GM18873 (cell line): ENCODE results near the gene LRPAP1.
"Not testable (repeated sequence)": the region's sequence is repeated elsewhere in the genome, so short reads cannot be mapped to it uniquely, and the experiment has no call there.

Experiments
- ATAC-seq: cut with Tn5 transposase; IDR thresholded peaks from one replicate; pipeline ENCODE4 v1.9.1; 2021; ENCODE audit warnings: mild to moderate bottlenecking, moderate library complexity, moderate number of reproducible peaks; ENCODE audit not compliant: unreplicated experiment, low FRiP score

Gene LRPAP1

DNA sequence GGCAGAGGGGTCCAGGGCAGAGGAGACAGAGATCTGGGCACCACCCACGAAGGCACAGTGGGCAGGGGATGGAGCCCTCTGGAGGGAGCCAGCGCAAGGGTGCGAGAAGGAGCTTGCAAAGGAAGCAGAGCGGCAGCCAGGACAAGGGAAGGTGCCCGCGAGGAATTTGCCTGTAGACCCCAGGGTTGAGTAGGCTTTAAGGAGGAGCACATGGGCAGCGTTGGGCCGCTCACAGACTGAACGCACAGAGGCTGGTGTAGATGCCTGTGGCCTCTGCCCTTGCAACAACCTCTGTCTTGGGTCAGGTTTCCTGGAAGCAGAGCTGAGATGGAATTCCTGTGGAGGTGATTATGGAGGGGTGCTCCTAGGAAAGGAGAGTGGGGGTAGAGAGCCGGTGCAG lies 3.6 kb upstream of the LRPAP1 start:
- ATAC-seq: not testable (repeated sequence)

GRCh38 chr4:3533423-3533820 lies 1.2 kb upstream of the LRPAP1 start:
- ATAC-seq: no peak

DNA sequence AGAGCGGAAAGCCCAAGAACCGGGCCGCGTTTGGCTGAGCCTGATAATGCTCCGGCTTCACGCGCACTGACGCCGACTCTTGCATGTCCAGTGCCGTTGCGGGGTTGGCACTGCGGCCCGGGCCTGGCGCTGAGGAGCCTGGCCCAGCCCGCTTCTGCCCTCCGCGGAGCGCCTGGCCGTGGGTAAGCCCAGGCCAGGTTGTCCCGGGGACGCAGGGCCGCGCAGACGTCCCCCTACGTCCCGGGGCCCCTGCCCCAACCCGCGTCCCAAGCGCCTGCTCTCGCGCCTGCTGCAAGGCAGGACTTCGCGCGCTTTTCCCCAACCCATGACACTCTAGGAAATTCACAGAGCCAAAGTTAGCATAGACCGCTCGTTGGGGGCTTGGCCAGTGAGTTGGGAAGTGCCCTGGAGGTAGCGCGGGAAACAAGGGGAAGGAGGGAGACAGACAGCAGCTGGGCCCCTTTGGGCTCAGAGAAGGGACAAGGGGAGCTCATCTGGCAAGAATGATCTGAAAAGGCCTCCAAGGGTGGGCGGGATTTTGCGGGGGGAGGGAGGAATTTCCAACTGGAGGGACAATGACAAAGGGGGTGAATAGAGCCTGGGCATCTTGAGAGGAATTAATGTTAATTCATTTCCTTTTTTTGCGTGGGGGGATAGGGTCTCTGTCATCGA lies 665 bp upstream of the LRPAP1 start:
- peak; percentile 25 for ATAC-seq

DNA sequence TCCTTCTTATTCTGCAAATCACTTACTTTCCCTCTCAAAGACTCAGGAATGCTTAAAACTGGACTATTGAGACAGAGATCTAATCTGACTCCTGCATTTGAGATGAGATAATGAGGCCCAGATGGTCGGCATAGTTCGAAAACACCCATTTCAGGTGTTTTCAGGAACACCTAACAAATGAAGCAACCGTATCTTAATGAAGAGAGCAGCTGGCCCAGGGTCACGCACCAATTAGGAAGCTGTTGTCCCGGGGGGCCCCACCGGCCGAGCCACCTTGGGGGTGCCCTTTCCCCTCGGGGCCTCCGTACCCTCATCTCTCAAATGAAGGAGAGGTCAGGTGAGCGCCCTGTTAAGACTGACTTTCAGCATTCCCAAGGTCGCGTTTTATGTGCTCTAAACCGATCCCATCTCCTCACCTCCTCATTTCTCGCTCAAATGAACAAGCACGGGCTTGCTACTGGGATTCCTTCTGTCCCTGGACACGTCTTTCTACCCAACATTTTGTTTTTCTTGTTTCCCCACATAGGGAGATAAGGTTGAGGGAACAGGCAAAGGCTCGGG lies 824 bp downstream of the LRPAP1 start:
- ATAC-seq: no peak

DNA sequence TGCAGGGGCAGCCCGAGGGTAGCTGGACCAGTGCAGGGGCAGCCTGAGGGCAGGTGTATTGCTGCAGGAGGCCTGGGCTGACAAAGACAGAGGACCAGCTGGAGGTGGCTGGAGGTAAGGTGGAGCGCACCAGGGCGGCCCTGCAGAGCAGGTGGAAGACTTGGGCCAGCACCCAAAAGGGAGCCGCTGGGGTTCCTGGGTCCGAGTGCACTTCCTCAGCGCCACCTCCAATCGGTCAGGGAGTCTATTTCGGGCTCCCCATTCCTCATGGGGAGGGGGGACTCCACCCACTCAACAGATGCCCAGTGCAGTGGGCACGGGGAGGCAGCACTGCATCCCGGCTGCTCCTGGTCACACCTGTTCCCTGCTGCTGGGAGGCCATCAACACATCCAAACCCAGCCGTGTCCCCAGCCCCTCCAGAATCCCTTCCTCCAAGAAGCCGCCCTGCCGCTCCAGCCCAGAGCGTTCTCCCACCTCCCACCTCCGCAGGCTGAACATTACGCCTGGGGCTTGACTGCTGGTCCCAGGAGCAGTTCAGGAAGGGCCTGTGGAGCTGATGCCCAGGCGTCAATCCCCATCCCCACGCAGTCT lies 1.5 kb downstream of the LRPAP1 start:
- ATAC-seq: no peak

DNA sequence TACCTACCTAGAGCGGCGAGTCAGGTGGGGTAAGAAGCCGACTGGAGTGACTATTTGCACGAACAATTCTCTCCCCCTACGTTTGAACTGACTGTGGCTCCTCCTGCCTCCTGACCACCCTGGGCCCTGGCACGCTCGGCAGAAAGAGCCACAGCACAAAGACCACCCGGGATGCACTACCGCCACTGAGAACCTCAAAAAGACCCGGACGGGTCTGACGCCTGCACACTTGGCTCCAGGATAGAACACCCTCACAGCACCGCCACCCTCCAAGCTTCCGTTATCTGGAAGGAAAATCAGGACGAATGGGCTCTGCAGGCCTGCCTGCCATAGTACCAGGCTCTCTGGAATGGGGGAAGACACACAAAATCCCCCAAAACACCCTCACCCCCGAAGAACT lies 2.2 kb downstream of the LRPAP1 start:
- ATAC-seq: no peak

DNA sequence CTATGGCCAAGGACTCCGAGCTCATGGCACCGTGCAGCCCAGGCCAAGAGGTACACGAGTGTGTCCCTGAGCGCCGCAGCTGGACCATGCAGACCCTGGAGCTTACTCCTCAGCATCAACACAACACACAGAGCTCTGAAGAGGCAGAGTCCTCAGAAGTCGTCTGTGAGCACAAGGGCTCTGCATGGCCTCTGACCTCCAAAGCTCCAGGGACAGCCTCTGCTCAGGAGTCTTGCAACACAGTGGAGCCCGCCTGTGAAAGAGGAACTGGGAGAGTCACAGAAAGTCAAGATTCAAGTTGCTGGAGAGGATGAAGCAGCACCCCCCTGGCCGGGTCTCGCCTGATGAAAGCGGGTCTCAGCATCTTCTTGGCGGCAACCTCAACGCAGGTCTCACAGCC lies 2.9 kb downstream of the LRPAP1 start:
- ATAC-seq: no peak

GRCh38 chr4:3527914-3528876 lies 4.0 kb downstream of the LRPAP1 start:
- ATAC-seq: no peak

GRCh38 chr4:3527101-3527913 lies 4.9 kb downstream of the LRPAP1 start:
- no peak for ATAC-seq

DNA sequence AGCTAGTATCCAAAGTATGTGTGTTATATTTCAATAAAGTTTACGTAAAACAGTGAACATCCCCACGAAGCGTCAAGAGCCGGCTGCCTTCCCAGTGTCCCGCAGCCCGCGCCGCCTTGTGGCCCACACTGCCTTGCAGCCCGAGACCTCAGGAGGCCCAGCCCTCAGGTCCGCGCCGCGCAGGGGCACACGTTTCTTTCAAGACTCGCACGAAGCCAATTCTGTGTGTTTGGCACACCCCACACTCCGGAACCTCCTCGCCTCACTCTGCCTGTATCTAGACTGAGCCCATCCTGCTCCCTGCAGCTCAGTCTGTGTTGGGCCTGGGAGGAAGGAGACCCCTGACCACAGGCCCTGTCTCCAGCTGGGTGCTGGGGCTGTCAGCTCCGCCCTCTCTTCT lies 5.8 kb downstream of the LRPAP1 start:
- no peak for ATAC-seq

- ATAC-seq: no peak
Observed at GRCh38 chr4:3525532-3526430, 6.4 kb downstream of the LRPAP1 start.

GRCh38 chr4:3524920-3525319 lies 7.3 kb downstream of the LRPAP1 start:
- ATAC-seq: no peak

DNA sequence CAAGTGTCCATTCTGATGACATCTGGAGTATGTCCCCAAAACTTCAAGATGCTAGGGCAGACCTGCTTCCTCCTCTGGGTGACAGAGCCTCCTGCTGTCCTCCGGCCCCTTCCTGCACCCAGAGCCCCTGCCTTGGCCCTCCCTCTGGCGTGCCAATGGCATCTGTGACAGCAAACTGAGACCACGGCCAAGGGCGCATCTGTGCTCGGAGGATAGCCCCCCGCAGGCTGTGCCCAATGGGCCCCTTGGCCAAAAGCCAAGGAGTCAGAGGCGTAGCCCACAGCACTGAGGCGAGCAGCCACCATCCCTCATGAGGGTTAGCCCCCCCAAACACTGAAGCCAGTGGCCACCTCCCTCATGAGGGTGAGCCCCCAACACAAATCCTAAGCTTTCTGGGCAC lies 7.9 kb downstream of the LRPAP1 start:
- ATAC-seq: no peak

DNA sequence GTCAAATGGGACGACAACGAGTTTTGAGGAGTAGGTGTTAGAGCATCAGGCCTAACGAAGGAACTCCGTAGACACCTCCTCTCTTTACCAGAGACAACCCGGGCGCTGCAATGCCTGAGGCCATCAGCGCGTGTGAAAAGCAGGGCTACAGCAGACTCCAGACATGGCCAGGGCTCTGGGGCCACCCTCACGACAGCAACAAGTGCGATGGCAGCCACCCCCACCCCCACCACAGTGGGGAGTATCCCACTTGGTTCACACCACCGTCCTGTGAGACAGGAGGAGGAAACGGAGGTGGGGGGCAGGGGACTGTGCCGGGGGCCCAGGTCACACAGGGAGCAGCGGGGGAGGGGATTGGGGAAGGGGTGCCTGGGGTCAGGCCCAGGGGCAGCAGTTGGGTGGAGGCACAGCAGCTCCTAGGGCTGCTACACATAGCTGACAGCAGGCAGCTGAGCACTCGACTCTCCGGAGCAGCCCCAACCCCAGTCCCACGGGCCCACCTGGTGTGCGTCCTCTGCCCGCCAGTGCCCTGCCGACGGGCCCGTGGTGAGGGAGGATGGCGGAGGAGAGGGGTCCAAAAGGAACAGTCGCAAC lies 8.5 kb downstream of the LRPAP1 start:
- ATAC-seq: no peak

- ATAC-seq: no peak
Observed at GRCh38 chr4:3523146-3523627, 9.0 kb downstream of the LRPAP1 start.

DNA sequence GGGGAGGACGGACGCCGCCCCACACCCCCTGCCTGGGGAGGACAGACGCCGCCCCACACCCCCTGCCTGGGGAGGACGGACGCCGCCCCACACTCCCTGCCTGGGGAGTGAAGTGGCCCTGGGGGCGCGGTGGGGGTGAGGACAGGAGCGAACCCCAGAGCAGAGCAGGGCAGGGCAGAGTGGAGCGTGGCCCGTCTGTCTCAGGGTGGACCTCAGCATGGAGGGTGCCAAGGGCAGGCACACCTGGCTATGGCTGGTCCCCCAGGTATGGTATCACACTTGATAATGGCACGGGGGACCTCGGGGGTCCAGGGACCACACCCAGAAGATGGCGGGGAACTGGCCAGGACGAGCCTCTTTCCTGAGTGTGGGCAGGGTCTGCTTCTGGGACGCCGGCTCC lies 9.6 kb downstream of the LRPAP1 start:
- no peak for ATAC-seq

GRCh38 chr4:3522326-3522640 lies 9.9 kb downstream of the LRPAP1 start:
- no peak for ATAC-seq

DNA sequence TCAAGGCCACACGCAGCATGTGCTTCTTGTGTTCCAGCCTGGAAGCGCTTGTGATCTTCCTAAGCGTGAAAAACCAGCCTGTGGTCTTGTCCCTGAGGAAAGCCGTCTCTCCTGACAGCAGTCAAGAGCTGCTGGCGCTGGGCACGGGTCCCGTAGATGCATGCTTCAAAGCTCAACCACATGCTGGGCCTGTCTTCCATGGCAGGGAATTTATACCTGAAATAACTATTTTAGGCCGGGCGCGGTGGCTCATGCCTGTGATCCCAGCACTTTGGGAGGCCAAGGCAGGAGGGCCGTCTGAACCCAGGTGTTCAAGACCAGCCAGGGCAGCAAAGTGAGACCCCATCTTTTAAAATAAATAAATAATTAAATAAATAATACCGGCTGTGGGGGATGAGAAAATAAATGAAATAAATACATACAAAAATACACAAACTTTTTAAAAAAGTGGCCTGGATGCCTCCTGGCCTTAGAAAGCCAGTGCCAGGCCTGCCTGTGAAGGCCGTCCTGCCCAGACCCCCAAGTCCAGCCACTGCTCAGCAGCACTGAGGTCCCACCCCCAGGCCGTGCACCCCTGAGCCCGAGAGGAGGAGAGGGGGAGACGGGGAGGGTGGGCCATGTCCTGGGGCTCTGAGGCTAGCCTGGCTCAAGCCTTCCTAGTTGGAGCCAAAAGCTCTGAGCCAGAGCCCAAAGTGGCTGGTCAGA lies 10.4 kb downstream of the LRPAP1 start:
- ATAC-seq: no peak
